ENCODE data around the gene FRY. TPM values are rescaled to one million over a fixed set of nuclear protein-coding genes. Genes with fewer than 3 reads are reported as not detected.

The FRY gene
- polyA plus RNA-seq, 1 experiment, result 24.6 TPM

DNA sequence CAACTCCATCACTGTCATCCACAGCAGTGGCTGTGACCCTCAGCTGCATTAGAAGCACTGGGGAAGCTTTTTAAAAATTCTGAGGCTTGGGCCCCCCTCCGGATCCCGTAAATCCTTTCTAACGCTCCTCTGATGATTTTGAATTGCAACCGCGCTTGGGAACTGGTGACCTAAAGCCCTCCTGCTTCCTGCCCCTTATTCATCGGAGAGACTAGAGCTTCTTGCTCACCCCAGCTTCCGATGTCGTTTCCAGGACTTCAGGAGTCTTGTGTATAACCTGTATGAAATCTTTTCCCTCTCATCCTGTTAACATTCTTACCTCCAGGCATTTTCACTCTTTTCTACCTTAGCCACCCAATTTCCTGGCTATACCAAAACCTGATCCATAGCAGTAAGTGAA lies 268.8 kb downstream of the FRY start:
- Histone ChIP-seq H3K4me3 (ENCODE audit: low read depth, low read length) (no peak overlapping the region), H3K27ac (ENCODE audit: low read depth, low read length) (no peak overlapping the region), H3K27me3 (ENCODE audit: control insufficient read depth, insufficient read depth, low read length) (peaks cover 6% of the 10 kb centered on the region), H3K9me3 (ENCODE audit: control insufficient read depth, insufficient read depth, low read length) (no peaks in the 10 kb centered on the region)
- POLR2A ChIA-PET, result no interaction called here
- CTCF ChIA-PET, result no interaction called here
- TF ChIP-seq, protein P1, sequence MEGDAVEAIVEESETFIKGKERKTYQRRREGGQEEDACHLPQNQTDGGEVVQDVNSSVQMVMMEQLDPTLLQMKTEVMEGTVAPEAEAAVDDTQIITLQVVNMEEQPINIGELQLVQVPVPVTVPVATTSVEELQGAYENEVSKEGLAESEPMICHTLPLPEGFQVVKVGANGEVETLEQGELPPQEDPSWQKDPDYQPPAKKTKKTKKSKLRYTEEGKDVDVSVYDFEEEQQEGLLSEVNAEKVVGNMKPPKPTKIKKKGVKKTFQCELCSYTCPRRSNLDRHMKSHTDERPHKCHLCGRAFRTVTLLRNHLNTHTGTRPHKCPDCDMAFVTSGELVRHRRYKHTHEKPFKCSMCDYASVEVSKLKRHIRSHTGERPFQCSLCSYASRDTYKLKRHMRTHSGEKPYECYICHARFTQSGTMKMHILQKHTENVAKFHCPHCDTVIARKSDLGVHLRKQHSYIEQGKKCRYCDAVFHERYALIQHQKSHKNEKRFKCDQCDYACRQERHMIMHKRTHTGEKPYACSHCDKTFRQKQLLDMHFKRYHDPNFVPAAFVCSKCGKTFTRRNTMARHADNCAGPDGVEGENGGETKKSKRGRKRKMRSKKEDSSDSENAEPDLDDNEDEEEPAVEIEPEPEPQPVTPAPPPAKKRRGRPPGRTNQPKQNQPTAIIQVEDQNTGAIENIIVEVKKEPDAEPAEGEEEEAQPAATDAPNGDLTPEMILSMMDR (IDR thresholded peaks at IDR 0.05; ENCODE audit: low read depth, low read length), result no peak
- DNase-seq (ENCODE audit: low read depth, low spot score), result no peak

DNA sequence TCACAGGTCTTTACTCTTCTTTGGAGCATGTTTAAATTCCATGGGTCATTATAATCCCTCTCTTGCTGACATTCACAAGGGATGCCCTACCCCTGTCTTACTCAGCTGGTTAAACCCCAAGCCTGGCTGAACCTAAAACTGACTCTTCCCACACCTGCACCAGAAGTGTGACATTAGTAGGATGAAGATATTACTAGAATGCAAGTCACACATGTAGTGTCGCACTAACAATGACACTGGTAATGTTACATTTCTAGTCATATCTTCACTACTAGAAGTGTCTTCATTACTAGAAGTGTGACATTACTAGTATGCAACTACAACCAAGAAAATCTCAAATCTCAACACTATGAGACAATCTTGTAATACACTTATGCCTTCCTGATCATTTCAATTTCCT lies 269.3 kb downstream of the FRY start:
- TF ChIP-seq, protein P1 (IDR thresholded peaks at IDR 0.05; ENCODE audit: low read depth, low read length), result no peak
- ChIA-PET CTCF (no interaction called here), POLR2A (no interaction called here)
- no peak for DNase-seq (ENCODE audit: low read depth, low spot score)
- H3K4me3 ChIP-seq (ENCODE audit: low read depth, low read length), result no peak overlapping the region
- no peak overlapping the region for H3K27ac ChIP-seq (ENCODE audit: low read depth, low read length)
- peaks cover 6% of the 10 kb centered on the region for H3K27me3 ChIP-seq (ENCODE audit: control insufficient read depth, insufficient read depth, low read length)
- H3K9me3 ChIP-seq (ENCODE audit: control insufficient read depth, insufficient read depth, low read length), result no peaks in the 10 kb centered on the region

DNA sequence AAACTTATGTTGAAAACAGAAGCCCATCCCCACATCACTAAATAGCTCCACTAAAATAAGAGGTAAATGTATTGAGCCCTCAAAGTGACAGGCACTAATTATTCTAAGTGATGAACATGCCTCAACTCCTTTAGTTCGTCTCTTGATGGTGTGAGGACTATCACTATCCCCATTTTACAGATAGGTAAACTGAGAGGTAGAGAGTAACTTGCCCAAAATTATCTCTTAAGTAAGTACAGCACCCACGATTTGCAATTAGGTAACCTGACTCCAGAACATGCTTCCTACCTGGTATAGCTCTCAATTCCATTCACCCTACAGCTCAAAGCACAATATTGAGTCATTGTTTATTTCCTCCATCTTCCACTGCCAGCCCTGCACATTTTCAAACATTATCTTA lies 270.9 kb downstream of the FRY start:
- CTCF ChIA-PET, result interaction anchor here (0.6 kb wide), 2 partner anchors 8 to 291 kb away, joined by 3 read pairs; no protein-coding TSS in a partner anchor
- peaks cover 6% of the 10 kb centered on the region for H3K27me3 ChIP-seq (ENCODE audit: control insufficient read depth, insufficient read depth, low read length)
- no peaks in the 10 kb centered on the region for H3K9me3 ChIP-seq (ENCODE audit: control insufficient read depth, insufficient read depth, low read length)
- POLR2A ChIA-PET, result no interaction called here
- no peak overlapping the region for H3K27ac ChIP-seq (ENCODE audit: low read depth, low read length)
- TF ChIP-seq, protein P1 (IDR thresholded peaks at IDR 0.05; ENCODE audit: low read depth, low read length), result no peak
- H3K4me3 ChIP-seq (ENCODE audit: low read depth, low read length), result no peak overlapping the region
- no peak for DNase-seq (ENCODE audit: low read depth, low spot score)

DNA sequence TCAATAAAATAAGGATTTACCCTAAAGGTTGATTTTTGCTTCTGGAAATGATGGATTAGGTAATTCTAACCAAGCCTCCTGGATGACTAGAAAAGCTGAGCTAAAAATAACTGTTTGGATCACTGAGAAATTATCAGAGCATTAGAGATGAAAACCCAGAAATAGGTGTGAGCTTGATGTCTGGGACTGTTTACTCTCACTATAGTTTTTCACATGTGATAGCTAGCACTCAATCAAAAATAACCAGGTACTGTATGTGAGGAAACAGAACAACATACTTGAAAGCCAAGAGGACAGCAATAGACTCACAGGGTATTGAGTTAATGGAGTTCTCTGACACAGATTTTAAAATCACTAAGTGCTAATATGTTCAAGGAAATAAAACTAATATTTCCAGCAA lies 274.1 kb downstream of the FRY start:
- Histone ChIP-seq H3K27ac (ENCODE audit: low read depth, low read length) (no peak overlapping the region), H3K9me3 (ENCODE audit: control insufficient read depth, insufficient read depth, low read length) (no peaks in the 10 kb centered on the region), H3K27me3 (ENCODE audit: control insufficient read depth, insufficient read depth, low read length) (peaks cover 3% of the 10 kb centered on the region), H3K4me3 (ENCODE audit: low read depth, low read length) (no peak overlapping the region)
- TF ChIP-seq, protein P1 (IDR thresholded peaks at IDR 0.05; ENCODE audit: low read depth, low read length), result no peak
- no peak for DNase-seq (ENCODE audit: low read depth, low spot score)
- ChIA-PET POLR2A (no interaction called here), CTCF (interaction anchor here (1.0 to 1.7 kb wide), 3 partner anchors 30 to 396 kb away, joined by 4 to 8 read pairs (median 4); no protein-coding TSS in a partner anchor)

DNA sequence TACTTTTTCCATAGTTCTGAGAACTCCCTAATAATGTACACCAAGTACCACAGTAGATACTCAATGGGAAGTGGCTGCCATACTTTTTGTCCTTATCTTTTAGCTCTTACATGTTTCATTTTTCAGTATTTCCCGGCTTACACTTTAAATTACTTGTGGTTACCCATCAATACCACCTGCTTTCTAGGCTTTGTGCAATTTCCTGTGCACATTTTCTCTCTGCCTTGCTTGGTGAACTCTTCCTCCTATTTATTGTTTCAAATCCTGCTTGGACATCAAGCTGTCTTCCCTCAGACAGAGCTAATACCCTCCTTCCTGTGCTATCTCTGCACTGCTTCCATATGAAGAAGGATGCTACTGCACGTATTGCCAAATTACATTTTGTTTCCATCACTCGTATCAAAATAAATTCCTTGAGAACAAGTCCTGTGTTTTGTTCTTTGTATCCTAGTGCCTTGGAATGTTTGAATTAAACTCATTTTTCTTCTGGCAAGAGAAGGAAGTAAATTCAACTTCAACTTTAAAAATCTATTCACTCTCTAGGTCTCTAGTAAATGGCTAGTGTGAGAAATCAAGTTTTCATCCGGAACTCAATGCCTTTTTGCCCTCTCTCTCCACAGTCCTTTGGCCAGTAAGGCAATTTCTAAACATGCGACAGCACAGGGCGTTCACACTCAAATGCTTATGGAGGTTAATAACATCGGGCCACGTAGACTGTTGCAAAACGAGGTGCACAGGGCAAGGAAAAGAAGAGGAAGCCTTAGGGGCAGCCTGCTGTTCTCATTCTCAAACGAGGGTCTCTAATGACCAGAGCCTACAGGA lies 277.9 kb downstream of the FRY start:
- ChIA-PET POLR2A (no interaction called here), CTCF (interaction anchor here (0.6 to 2.3 kb wide), 4 partner anchors 63 to 400 kb away, joined by 3 to 15 read pairs (median 8); no protein-coding TSS in a partner anchor)
- no peak overlapping the region for H3K27ac ChIP-seq (ENCODE audit: low read depth, low read length)
- no peak overlapping the region for H3K4me3 ChIP-seq (ENCODE audit: low read depth, low read length)
- no peaks in the 10 kb centered on the region for H3K27me3 ChIP-seq (ENCODE audit: control insufficient read depth, insufficient read depth, low read length)
- H3K9me3 ChIP-seq (ENCODE audit: control insufficient read depth, insufficient read depth, low read length), result no peaks in the 10 kb centered on the region; the same call in 1 of the 2 replicates
- no peak for DNase-seq (ENCODE audit: low read depth, low spot score)
- TF ChIP-seq, protein P1 (IDR thresholded peaks at IDR 0.05; ENCODE audit: low read depth, low read length), result no peak

Measured in AG04450 (cell line).